Ovary (tissue), 3 donors: ENCODE data around the gene CASP1.
"Not testable (repeated sequence)": the region's sequence is repeated elsewhere in the genome, so short reads cannot be mapped to it uniquely, and the experiment has no call there.

Experiments used
- EP300 ChIP-seq: sonication (generic); formaldehyde crosslinking; IDR thresholded peaks from one replicate; pipeline ENCODE4 v1.6.1; 2017; ENCODE audit warnings: antibody characterized with exemption
- TF ChIP-seq, protein P1 (sequence below), 3 donors: fragments of 450-650 bp in 2 of 3; fragments of 200-600 bp in 1 of 3; IDR thresholded peaks; one replicate each; pipeline versions ENCODE4 v1.5.1 to v1.8.0; 2016 to 2022; ENCODE audit warnings: antibody characterized with exemption in 3 of 3, mild to moderate bottlenecking in 1 of 3
- donor health status: DM: no; HTN: no; CAD: no.

GRCh38 chr11:105072080-105072479 lies 37.1 kb upstream of the CASP1 start:
- TF ChIP-seq, protein P1, sequence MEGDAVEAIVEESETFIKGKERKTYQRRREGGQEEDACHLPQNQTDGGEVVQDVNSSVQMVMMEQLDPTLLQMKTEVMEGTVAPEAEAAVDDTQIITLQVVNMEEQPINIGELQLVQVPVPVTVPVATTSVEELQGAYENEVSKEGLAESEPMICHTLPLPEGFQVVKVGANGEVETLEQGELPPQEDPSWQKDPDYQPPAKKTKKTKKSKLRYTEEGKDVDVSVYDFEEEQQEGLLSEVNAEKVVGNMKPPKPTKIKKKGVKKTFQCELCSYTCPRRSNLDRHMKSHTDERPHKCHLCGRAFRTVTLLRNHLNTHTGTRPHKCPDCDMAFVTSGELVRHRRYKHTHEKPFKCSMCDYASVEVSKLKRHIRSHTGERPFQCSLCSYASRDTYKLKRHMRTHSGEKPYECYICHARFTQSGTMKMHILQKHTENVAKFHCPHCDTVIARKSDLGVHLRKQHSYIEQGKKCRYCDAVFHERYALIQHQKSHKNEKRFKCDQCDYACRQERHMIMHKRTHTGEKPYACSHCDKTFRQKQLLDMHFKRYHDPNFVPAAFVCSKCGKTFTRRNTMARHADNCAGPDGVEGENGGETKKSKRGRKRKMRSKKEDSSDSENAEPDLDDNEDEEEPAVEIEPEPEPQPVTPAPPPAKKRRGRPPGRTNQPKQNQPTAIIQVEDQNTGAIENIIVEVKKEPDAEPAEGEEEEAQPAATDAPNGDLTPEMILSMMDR (IDR thresholded peaks at IDR 0.05): not testable (repeated sequence)
- TF ChIP-seq EP300: not testable (repeated sequence)
